SK-N-MC (cell line): ENCODE results near the gene RANBP3L.

ENCODE experiments used
- DNase-seq: peaks from one replicate; pipeline ENCODE4 v3.0.0-alpha.2; 2011; ENCODE audit warnings: low read depth, low spot score
- H3K27ac ChIP-seq: fragments of 200-600 bp; sonication (generic); 2 replicates; pipeline ENCODE4 v1.5.1; 2016; ENCODE audit warnings: mixed run types
- H3K36me3 ChIP-seq: fragments of 200-600 bp; sonication (generic); 2 replicates; pipeline ENCODE4 v1.6.1; 2017; ENCODE audit warnings: antibody characterized with exemption, low read length, mixed read lengths; ENCODE audit not compliant: insufficient read depth
- H3K4me3 ChIP-seq: fragments of 200-600 bp; sonication (generic); 2 replicates; pipeline ENCODE4 v1.5.1; 2016
- H3K9ac ChIP-seq: fragments of 200-600 bp; sonication (generic); 2 replicates; pipeline ENCODE4 v1.8.0; 2017; ENCODE audit warnings: mixed run types, mixed read lengths; ENCODE audit not compliant: insufficient read length
- H3K9me3 ChIP-seq: fragments of 200-600 bp; sonication (generic); 2 replicates; pipeline ENCODE4 v1.6.1; 2017; ENCODE audit warnings: low read depth, mild to moderate bottlenecking, antibody characterized with exemption, low read length, moderate library complexity, mixed read lengths
- EZH2 ChIP-seq: fragments of 200-600 bp; sonication (generic); IDR thresholded peaks from one replicate; pipeline ENCODE4 v1.6.1; 2017; ENCODE audit warnings: antibody characterized with exemption
- FOXP2 ChIP-seq: optimal IDR thresholded peaks from 2 replicates; pipeline ENCODE3; 2011; ENCODE audit warnings: mild to moderate bottlenecking, moderate library complexity; ENCODE audit not compliant: insufficient read depth; ENCODE audit errors: extremely low read length, control extremely low read depth
- POLR2AphosphoS5 ChIP-seq: IDR thresholded peaks from 2 replicates; pipeline ENCODE4 v1.6.1; 2012; ENCODE audit warnings: mild to moderate bottlenecking, low read depth, low read length, borderline replicate concordance

Gene RANBP3L

GRCh38 chr5:36253575-36253974, 48.1 kb downstream of the RANBP3L start:
- no peak overlapping the region for H3K4me3 ChIP-seq
- no peak overlapping the region for H3K9ac ChIP-seq
- H3K36me3 ChIP-seq: no peaks in the 10 kb centered on the region
- no peak overlapping the region for H3K27ac ChIP-seq
- no peak for DNase-seq
- TF ChIP-seq POLR2AphosphoS5: no peak
- no peak for TF ChIP-seq FOXP2
- TF ChIP-seq EZH2: no peak
- H3K9me3 ChIP-seq: no peaks in the 10 kb centered on the region

DNA sequence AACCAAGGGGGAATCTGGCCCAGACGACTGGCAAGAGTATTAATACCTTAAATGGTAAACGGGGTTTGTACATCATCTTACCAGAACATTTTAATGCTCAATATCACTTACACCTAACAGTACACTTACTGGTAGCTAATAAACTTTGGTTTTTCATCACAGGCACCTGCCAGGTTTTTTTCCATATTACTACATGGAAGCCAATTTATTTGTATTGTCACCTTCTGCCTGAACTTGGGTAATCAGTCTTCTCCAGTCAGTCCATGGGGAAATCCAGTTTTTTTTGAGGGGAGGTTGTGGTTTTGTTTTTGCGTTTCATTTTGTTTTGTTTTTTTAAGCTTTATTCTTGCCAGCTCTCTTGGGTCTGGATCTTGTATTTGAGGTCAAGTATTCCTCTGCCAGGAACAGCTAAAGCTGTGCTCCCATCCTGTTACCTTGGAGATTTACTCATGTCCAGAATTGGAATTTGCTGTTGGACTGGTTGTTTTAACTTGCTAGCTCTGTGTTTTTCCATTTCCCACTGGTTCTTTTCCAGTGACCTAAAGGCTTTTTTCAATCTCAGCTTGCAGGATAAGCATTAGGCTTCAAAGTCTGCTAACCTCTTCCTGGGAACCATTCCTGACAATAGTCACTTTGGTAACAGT, 48.9 kb downstream of the RANBP3L start:
- no peaks in the 10 kb centered on the region for H3K9me3 ChIP-seq
- H3K9ac ChIP-seq: no peak overlapping the region
- no peak overlapping the region for H3K4me3 ChIP-seq
- H3K36me3 ChIP-seq: no peaks in the 10 kb centered on the region
- no peak overlapping the region for H3K27ac ChIP-seq
- TF ChIP-seq POLR2AphosphoS5 (no peak), FOXP2 (no peak), EZH2 (no peak)
- DNase-seq: no peak

DNA sequence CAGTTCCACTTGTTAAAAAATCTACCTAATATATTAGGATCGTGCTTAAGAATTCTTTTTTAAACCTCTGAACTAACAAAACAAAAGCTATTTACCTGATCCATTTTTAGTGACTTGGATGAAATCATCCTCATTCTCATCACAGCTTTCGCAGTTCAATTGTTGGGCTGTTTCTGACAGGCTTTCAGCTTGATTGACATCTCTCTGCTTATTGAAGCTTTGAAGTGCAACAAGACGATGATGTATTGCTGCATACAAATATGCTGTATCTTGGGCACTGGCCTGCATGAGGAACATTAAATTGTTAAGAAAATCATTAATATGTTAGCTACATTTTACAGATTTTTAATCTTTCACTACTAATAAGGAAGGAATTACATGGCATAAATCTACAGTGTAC, 50.5 kb downstream of the RANBP3L start:
- Histone ChIP-seq H3K9me3 (no peaks in the 10 kb centered on the region), H3K36me3 (no peaks in the 10 kb centered on the region), H3K4me3 (no peak overlapping the region), H3K27ac (no peak overlapping the region), H3K9ac (no peak overlapping the region)
- TF ChIP-seq EZH2 (no peak), FOXP2 (no peak), POLR2AphosphoS5 (no peak)
- DNase-seq: no peak

GRCh38 chr5:36250427-36250826, 51.3 kb downstream of the RANBP3L start:
- H3K9me3 ChIP-seq: no peaks in the 10 kb centered on the region
- no peak for DNase-seq
- no peaks in the 10 kb centered on the region for H3K36me3 ChIP-seq
- TF ChIP-seq POLR2AphosphoS5: no peak
- no peak for TF ChIP-seq FOXP2
- no peak for TF ChIP-seq EZH2
- peak overlapping the region; percentile 7; the same call in 1 of the 2 replicates for H3K27ac ChIP-seq
- H3K4me3 ChIP-seq: no peak overlapping the region
- peak overlapping the region; percentile 43 for H3K9ac ChIP-seq

DNA sequence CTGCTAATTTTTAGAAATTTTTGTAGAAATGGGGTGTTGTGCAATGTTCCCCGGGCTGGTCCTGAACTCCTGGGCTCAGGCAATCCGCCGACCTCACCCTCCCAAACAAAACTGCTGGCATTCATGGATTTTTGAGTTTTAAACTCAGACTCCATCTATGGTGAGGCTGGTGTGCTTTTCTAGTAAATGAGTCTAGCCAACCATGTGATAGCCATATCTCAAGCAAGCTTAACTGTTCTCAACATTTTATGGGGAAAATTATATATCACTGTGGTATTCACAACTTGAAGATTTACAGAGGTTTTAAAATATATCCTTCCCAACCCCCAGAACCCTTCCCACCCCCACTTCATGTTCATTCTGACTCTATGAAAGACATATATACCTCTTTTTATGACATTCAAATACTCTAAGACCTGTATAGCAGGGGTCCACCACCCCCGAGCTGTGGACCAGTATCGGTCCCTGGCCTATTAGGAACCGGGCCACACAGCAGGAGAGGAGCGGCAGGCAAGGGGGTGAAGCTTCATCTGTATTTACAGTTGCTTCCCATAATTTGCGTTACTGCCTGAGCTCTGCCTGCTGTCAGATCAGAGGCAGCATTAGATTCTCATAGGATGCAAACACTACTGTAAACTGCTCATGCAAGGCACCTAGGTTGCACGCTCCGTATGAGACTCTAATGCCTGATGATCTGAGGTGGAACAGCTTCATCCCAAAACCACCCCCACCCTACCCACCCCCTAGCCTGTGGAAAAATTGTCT, 55.5 kb downstream of the RANBP3L start:
- H3K27ac ChIP-seq: no peak overlapping the region
- TF ChIP-seq POLR2AphosphoS5: no peak
- no peak for TF ChIP-seq EZH2
- TF ChIP-seq FOXP2: no peak
- H3K4me3 ChIP-seq: no peak overlapping the region
- no peak for DNase-seq
- H3K9ac ChIP-seq: no peak overlapping the region
- no peaks in the 10 kb centered on the region for H3K9me3 ChIP-seq
- H3K36me3 ChIP-seq: no peaks in the 10 kb centered on the region

GRCh38 chr5:36244076-36244475, 57.6 kb downstream of the RANBP3L start:
- no peak overlapping the region for H3K4me3 ChIP-seq
- no peaks in the 10 kb centered on the region for H3K36me3 ChIP-seq
- H3K9ac ChIP-seq: no peak overlapping the region
- H3K9me3 ChIP-seq: no peaks in the 10 kb centered on the region
- no peak for TF ChIP-seq FOXP2
- no peak for TF ChIP-seq POLR2AphosphoS5
- no peak for TF ChIP-seq EZH2
- DNase-seq: no peak
- H3K27ac ChIP-seq: peak overlapping the region; percentile 60; the same call in 1 of the 2 replicates

- H3K36me3 ChIP-seq: no peaks in the 10 kb centered on the region
- no peak overlapping the region for H3K27ac ChIP-seq
- no peak overlapping the region for H3K4me3 ChIP-seq
- TF ChIP-seq FOXP2 (no peak), POLR2AphosphoS5 (no peak), EZH2 (no peak)
- no peak overlapping the region for H3K9ac ChIP-seq
- no peak for DNase-seq
- H3K9me3 ChIP-seq: no peaks in the 10 kb centered on the region
Observed at GRCh38 chr5:36243653-36244052, 58.0 kb downstream of the RANBP3L start.

DNA sequence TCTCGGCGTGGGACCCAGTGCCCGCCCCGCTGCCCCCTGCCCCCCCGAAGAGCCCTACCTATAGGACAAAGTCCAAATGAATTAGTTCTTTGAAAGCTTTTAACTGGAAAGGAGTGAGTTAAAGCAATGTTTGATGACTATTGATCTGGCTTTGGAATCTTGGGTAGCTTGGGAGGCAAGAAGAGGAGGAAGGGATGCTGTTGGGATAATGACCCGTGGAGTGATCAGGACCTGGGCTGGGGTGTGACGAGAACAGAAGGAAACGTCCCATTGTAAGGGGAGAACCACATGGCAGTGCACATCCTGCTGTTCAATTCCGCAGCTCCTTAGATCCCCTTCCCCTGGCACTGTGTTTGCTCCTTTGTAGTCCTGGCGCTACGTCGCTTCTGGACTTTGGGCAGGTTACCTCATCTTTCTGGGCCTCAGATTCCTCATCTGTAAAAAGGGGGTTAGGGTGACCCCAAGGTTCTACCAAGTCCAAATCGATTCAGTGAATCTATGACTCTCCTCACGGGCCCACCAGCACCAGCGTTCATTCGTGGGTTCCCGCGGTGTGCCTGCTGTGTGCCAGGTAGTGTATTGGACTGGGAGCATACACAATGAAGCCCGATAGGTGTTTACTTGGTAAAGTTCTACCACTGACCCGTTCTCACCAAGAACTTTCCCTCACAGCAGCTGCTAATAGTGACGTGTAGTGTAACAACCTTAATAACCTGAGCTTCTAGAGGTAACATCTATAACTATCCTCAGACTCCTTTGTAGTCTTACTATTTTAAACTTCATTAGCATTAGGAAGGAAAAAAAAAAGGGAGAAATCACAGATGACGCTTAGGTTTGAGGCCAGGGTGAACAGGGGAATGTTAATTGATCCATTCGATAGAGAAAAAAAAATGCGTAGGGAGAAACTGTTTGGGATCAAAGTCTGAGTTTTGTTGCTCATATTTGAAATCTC, 58.9 kb downstream of the RANBP3L start:
- no peak for DNase-seq
- no peaks in the 10 kb centered on the region for H3K36me3 ChIP-seq
- peak overlapping the region; percentile 77; the same call in 1 of the 2 replicates for H3K27ac ChIP-seq
- peak overlapping the region; percentile 43 for H3K9ac ChIP-seq
- H3K4me3 ChIP-seq: peak overlapping the region; percentile 90
- H3K9me3 ChIP-seq: no peaks in the 10 kb centered on the region
- TF ChIP-seq POLR2AphosphoS5 (no peak), FOXP2 (no peak), EZH2 (no peak)
